Non-pigmented ciliary epithelial cell (primary cell): ENCODE measurements around the gene CCDC93.
"Not testable (repeated sequence)": the region's sequence is repeated elsewhere in the genome, so short reads cannot be mapped to it uniquely, and the experiment has no call there.

Experiments used
- DNase-seq: peaks from one replicate; pipeline ENCODE4 v3.0.0-alpha.2; 2010; ENCODE audit warnings: low read depth

The CCDC93 gene

DNA sequence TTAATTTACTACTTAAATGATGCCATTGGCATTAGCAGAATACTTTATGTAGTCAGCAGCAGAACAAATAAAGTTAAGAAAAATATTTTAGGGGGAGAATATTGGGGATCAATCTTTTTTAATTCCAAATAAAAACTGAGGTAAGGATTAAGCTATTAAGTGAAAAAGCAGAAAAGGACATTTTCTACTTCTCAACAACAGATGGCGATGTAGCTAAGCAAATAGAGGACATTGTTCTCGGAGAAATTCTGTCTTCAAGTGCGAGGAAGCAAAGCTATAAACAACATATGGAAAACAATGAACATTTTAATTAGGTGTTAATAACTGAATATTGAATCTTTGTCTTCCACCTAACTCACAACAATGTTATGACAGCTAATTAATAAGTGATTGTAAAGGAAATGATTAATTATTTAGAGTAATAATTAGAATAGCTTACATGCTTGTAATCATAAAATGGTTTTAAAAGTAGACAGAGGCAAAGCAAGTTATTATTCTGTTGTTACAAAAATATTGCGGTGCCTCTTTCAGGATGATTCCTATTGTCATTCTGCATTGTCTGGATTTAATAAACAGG is 32.9 kb upstream of the CCDC93 start:
- no peak for DNase-seq

- no peak for DNase-seq
These were observed 31.4 kb upstream of the CCDC93 start for GRCh38 chr2:118045286-118045685.

DNA sequence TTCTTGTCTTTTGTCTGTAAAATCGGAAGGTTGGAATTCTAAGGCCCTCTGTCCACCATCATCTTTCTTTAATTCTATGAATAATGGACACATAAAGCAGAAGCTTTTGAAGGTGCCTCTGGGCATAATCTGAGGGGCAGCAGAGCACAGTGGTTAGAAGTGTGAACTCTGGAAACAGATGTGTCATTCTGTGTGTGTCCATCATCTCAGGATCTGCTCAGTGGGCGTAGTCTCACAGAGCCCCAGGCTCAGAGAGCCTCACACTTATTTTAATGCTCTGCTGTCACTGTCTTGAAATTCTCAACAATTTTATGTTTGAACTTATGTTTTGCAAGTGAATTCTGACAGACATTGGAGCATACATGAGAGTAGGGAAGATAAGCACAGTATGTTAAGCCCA is 31.0 kb upstream of the CCDC93 start:
- no peak for DNase-seq

GRCh38 chr2:118044103-118044716 is 30.3 kb upstream of the CCDC93 start:
- no peak for DNase-seq

DNA sequence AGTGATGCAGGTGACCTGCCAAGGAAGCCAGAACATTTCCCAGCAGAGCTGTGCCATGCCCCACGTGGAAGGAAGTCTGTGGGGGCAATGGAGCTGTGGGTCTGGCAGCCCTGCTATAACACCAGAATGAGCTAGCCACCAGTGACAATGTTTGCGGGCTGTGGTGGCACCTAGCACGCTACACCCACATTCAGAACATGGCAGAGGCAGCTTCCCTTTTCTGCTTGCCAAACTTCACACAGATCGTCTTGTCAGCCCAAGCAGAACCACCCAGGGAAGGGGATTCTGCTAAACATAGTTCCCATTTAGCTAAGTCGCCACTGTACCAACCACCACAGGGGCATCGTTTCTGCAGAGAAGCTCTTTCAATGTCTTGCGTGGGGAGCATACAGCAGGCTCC is 27.0 kb upstream of the CCDC93 start:
- no peak for DNase-seq

DNA sequence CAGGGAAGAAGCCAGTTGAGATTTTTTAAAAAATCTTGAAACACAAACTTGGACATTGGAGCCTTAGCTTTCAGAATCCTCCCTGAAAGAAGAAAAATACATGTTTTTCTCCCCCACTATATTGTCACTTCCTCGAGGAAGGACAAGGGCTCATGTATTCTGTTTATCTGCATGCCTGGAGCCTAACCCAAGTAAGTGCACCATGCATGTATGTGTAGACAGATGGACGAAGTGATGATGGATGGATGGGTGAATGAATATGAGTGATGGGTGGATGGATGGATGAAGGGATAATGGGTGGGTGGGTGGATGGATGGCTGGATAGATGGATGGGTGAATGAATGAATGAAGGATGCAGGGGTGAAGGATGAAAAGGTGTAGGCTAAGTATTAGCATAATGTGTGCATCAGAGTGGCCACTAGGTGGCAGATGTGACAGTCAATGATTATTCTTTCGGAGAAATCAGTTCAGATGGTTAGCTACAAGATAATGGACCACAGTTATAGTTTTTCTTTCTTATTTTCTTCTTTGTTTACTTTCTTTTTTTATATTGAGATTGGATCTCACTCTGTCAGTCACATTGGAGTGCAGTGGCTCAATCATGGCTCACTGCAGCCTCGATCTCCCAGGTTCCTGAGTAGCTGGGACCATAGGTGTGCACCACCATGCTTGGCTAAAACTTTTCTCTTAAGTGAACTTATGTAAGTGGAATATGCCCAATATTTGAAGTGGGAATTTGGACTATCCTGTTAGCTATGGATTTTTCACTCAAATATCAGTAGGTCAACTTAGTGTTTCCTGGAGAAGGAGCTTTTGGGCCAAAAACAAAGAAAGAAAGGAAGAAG is 18.5 kb upstream of the CCDC93 start:
- DNase-seq = no peak

- no peak for DNase-seq
These were observed 17.7 kb upstream of the CCDC93 start for GRCh38 chr2:118031566-118031965.

DNA sequence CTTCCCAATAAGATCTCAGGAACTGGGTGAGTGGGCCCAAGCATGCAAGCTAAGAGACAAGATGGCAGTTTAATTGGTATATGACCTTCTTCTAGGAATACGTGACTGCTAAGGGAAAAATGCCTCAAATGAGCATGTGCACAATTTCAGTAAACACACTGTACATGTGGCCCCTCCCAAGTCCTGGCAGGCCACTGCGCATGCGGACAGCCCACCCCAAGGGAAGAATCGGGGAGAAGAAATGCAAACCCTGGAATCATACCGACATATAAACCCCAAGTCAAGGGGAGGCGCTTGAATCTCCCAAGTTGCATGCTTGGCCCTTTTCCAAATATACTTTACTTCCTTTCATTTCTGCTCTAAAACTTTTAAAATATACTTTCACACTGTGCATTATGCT is 15.2 kb upstream of the CCDC93 start:
- no peak for DNase-seq

DNA sequence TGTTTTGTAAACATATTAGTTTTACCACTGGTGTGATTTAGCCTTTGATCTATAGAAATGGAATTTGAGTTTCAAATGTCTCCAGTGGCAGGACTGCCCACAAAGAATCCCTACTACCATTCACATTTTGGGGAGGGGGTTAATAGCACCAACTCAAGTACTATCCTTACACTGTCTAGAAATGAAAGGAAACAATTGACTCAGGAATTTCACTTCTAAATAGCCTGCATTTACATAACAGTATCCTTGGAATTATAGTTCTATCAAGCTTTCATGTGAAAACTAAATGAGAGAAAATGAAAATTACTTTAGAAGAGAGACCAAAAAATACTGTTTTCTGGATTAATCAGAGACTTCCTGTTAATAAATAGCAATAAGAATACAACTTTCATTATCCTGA is 7.5 kb upstream of the CCDC93 start:
- DNase-seq = no peak

GRCh38 chr2:118019821-118020220 is 6.0 kb upstream of the CCDC93 start:
- DNase-seq = no peak

DNA sequence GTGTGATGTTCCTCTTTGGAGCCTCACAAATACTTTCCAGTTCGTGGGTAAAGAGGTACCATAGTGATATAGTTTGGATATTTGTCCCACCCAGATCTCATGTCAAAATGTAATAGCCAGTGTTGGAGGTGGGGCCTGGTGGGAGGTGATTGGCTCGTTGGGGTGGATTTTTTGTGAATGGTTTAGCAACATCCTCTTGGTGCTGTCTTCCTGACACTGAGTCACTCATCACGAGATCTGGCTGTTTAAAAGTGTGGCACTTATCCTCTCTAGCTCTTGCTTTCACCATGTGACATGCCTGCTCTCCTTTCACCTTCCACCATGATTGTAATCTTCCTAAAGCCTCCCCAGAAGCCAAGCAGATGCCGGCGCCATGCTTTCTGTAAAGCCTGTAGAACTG is 3.0 kb upstream of the CCDC93 start:
- DNase-seq = no peak

DNA sequence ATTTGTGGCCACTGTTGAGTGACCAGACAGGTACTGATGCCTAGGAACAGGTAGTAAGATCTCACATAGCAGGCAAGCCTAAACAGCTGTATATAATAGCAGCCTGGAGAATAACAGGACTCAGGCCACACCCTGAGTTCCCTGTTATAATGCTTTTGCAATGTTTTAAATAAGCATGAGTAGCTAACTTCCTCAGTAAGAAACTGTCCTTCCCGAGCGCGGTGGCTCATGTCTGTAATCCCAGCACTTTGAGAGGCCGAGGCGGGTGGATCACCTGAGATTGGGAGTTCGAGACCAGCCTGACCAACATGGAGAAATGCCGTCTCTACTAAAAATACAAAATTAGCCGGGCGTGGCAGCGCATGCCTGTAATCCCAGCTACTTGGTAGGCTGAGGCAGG is 1.9 kb upstream of the CCDC93 start:
- DNase-seq = not testable (repeated sequence)

DNA sequence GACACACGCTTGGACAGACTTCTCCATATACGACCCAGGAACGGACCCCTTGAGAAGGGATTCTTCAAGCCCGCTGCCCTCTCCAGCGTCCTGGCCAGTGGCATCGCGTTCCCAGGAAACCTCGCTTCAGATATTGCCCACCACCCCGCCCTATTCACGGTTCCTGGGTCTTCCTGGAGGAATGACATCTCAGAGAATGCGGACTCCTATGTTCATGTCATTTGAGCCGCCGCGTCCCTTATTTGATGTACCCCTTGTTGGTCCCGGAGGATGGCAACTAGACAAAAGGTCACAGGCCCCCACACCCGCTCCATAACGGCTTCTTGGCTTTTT is 588 bp upstream of the CCDC93 start:
- no peak for DNase-seq

GRCh38 chr2:118013221-118013723 is 598 bp downstream of the CCDC93 start:
- no peak for DNase-seq

GRCh38 chr2:118012778-118013177 is 1.1 kb downstream of the CCDC93 start:
- no peak for DNase-seq

DNA sequence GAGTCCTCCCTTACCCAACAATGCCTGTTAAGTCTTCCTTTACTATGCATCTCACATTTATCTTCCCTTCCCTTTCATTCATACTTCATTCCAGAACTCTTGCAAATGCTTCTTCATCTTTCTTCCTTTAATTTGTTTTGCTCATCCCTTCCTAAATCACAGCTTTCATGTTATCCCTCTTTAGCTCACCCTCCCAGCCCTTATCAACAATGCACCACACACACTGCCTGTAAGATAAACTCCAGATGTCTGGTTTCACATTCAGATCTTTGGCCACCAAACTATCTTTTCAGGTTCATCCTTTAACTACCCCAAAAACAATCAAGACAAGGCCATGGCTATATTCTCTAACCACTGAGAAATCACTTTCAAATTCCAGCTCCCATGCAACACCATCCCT is 3.4 kb downstream of the CCDC93 start:
- DNase-seq = no peak

DNA sequence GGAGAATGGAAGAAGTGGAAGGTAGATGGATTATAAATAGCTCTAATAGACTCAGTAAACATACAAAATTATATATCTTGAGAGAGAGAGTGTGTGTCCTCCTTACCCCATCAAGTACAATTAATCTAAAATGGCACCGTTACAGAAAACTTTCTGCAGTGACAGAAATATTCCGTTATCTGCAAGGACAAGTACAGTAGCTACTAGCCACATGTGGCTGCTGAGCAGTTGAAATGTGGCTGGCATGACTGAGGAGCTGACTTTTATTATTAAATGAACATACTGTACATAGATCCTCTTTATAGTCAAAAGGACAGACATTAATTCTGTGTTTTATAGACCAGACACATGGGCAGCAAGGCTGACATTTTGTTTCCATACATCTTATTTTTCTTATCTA is 7.0 kb downstream of the CCDC93 start:
- no peak for DNase-seq

DNA sequence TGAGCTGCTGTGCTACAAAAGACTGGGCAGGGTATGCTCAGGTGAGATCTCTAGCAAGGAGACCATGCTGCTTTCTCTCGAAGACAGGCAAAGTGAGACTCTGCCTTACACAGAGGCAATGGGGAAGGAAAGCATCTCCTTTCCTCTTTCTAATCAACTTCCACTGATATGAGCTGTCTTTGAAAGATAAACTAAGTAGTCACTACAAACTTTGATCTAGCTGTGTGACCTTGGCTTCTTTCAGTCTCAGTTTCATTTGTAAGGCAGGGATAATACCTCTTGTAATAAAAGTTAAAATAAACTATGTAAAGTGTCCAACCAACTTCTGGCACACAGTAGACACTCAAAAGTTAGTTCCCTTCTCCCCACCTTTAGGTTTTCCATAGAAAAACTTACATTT is 7.5 kb downstream of the CCDC93 start:
- no peak for DNase-seq

DNA sequence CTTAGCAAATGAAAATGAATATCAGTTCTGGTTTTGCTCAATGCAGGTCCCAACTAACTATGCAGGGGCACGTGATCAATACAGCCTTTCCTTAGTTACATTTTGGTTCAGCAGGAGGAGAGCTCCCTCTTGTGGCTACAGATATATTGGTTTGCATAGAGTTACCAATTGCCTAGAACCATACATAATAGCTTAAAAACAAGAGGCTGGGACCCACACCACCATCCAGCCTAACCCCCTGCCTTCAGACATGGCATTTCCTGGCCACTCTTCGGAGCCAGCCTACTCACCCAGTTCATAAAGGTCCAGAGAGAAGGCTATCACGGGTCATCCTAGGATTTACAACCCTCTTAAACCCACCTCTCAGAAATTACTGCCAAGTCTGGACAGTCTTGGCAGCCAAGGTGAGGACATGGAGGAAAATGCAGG is 10.5 kb downstream of the CCDC93 start:
- DNase-seq = peak; percentile 65

DNA sequence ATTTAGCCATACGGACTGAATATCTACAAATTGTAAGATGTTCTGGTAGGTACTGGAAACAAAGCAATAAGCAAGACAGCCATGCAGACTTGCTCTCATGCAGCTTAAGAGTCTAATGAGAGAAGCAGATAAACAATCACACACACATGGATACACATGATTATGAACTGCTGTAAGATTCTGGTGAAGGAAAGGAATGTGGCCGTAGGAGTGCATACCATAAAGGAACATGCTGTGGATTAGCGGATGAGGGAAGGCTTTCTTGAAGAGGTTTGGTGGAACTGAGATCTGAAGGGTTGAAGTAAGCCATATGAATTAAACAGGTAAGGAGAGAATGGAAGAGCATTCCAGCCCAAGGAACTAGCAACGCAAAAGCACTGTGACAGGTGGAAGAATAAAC is 13.8 kb downstream of the CCDC93 start:
- peak; percentile 18 for DNase-seq

DNA sequence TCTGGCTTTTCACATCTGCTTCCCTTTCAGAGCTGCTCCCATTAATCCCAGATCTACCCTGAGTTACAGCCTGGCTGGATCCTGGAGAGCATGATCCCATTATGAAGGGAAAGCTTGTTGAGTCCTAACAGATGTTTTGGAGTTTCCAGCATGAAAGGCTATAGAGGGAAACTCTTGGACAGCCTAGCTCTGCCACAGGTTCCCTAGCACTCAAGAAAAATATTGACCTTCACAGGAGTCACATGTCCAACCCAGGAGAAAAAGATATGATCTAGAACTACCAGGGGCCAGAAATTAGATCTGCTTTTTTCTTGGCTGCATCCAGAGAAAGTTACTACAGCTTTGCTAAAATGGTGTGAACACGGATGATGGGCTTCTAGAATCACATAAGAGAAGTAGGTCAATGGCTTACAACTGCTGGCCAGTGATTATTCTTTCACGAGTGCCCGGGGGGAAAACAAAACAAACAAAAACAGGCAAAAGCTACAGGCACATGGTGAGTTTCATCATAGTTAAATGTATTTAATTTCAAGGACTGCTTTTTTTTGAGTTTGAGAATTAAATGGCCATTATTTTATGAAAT is 15.9 kb downstream of the CCDC93 start:
- DNase-seq = no peak

GRCh38 chr2:117996525-117996924 is 17.3 kb downstream of the CCDC93 start:
- DNase-seq = no peak

DNA sequence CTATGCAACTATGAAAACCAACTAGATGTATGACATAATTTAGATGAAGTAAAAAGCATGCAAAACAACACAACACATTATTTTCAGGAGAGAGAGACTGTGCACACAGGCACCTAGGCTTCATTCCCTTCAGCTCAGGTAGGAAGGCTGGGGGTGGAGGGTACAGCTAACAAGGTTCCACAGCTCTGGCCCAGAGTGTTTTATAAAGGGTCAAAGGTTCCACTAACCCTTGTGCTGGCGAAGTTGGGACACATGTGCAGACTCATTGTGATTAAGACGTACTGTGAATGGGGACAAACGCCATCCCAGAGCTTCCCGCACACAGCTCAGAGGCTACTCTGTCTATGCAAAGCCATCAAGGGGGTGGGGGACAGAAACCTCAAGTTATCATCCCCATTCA is 19.1 kb downstream of the CCDC93 start:
- no peak for DNase-seq
